ENCODE results near the gene CYB5B. TPM values are rescaled to one million over a fixed set of nuclear protein-coding genes. Genes with fewer than 3 reads are reported as not detected.

The CYB5B gene
- total and polyA plus RNA-seq, 2 experiments from 2014 or later, result 27.9 to 149 TPM

GRCh38 chr16:69467531-69468204 is 43.2 kb downstream of the CYB5B start:
- TF ChIP-seq, protein P1, sequence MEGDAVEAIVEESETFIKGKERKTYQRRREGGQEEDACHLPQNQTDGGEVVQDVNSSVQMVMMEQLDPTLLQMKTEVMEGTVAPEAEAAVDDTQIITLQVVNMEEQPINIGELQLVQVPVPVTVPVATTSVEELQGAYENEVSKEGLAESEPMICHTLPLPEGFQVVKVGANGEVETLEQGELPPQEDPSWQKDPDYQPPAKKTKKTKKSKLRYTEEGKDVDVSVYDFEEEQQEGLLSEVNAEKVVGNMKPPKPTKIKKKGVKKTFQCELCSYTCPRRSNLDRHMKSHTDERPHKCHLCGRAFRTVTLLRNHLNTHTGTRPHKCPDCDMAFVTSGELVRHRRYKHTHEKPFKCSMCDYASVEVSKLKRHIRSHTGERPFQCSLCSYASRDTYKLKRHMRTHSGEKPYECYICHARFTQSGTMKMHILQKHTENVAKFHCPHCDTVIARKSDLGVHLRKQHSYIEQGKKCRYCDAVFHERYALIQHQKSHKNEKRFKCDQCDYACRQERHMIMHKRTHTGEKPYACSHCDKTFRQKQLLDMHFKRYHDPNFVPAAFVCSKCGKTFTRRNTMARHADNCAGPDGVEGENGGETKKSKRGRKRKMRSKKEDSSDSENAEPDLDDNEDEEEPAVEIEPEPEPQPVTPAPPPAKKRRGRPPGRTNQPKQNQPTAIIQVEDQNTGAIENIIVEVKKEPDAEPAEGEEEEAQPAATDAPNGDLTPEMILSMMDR (IDR thresholded peaks at IDR 0.05; ENCODE audit: low read depth, low read length), result no peak
- DNase-seq (ENCODE audit: low read depth in 1 of 2, low spot score in 1 of 2), result no peak
- no peaks in the 10 kb centered on the region for H3K27me3 ChIP-seq
- no peaks in the 10 kb centered on the region for H3K4me1 ChIP-seq (ENCODE audit: low read depth)
- peaks cover under 1% of the 10 kb centered on the region for H3K36me3 ChIP-seq
- H3K4me3 ChIP-seq, result no peak overlapping the region
- H3K9me3 ChIP-seq (ENCODE audit: low read depth), result no peaks in the 10 kb centered on the region
- H3K27ac ChIP-seq, result no peak overlapping the region

DNA sequence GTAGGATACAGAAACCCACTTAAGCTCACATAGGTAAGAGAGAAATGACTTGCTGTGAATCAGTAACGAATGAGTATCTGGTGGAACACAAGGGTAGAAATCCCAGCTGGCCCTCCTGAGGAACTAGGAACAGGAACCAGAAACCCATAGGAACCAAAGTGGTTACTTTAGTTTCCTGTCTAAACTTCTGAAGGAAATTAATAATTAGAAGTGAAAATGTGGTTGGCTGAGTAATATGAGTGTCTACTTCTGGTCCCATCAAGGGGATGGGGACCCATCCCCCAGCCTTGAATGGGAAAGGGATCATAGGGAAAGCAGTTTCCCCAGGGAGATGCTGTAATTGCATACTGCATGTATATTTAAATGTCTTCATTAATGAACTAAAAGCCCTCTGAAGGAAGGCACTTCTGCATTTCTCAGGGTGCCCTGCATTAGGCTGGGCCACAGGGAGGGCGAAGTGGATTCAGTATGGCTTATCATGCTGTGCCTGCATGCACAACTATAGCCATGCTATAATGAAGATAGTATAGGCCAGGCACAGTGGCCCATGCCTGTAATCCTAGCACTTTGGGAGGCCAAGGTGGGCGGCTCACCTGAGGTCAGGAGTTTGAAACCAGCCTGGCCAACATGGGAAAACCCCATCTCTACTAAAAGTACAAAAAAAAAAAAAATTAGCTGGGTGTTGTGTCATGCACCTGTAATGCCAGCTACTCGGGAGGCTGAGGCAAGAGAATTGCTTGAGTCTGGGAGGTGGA is 45.6 kb downstream of the CYB5B start:
- H3K27me3 ChIP-seq, result no peaks in the 10 kb centered on the region
- H3K27ac ChIP-seq, result no peak overlapping the region
- H3K36me3 ChIP-seq, result no peaks in the 10 kb centered on the region
- no peaks in the 10 kb centered on the region for H3K9me3 ChIP-seq (ENCODE audit: low read depth)
- TF ChIP-seq, protein P1 (IDR thresholded peaks at IDR 0.05; ENCODE audit: low read depth, low read length), result no peak
- H3K4me3 ChIP-seq, result no peak overlapping the region
- no peaks in the 10 kb centered on the region for H3K4me1 ChIP-seq (ENCODE audit: low read depth)
- DNase-seq (ENCODE audit: low read depth in 1 of 2, low spot score in 1 of 2), result no peak

DNA sequence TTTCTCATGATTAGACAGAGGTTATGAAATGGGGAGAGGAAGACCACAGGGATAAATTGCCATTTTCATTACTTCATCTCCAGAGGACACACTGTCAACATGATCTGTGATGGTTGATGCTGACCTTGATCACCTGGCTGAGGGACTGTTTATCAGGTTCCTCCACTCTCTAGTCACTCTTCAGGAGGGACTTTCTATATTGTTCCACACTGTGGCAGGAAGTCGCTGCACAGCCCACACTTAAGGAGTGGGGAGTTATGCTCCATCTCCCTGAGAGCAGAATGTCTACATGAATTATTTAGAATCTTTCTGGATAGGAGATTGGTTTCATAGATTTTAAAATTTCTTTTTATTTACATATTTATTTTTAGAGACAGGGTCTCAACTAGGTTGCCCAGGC is 46.7 kb downstream of the CYB5B start:
- H3K9me3 ChIP-seq (ENCODE audit: low read depth), result no peaks in the 10 kb centered on the region
- no peak overlapping the region for H3K27ac ChIP-seq
- no peaks in the 10 kb centered on the region for H3K4me1 ChIP-seq (ENCODE audit: low read depth)
- no peak overlapping the region for H3K4me3 ChIP-seq
- H3K36me3 ChIP-seq, result no peaks in the 10 kb centered on the region
- no peak for DNase-seq (ENCODE audit: low read depth in 1 of 2, low spot score in 1 of 2)
- TF ChIP-seq, protein P1 (IDR thresholded peaks at IDR 0.05; ENCODE audit: low read depth, low read length), result no peak
- no peaks in the 10 kb centered on the region for H3K27me3 ChIP-seq

DNA sequence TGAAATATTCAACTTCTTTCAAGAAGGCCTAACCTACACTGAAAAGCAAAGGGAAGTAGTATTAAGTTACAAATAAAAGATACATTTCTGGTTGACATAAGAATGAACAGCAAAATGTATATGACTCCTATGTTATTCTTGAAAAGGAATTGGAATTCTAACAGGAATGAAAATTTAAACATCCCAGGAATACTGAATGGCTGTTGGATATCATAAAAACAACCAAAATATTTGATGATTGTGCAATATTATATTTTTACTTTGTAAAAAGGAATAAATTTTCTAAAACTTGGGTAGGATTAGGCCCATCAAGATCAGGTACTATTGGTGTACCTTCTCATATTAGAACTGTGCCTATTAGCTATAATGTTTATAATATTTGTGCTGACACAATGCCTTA is 50.0 kb downstream of the CYB5B start:
- H3K36me3 ChIP-seq, result no peaks in the 10 kb centered on the region

DNA sequence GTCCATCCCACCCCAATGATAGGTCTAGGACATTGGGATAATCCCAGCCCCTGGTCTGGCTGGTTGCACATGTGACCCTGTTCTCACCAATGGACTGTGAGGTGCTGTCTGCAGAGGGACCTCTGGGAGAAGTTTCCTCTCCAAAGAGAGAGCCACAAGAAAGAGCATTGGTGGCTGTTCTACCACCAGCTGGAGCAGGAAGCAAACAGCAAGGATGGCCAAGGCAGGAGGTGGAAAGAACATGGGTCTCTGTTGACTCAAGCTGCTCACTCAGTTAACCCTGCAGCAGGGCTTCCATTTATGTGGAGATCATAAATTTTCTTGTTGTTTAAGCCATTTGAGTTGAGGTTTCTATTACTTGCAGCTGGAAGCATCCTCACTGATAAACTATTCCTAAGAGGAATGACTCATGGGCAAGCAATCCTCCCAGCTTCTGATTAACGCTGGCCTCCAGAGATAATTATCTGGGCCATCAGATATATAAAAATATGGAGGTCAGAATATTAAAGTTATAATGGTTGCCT is 52.6 kb downstream of the CYB5B start:
- H3K9me3 ChIP-seq (ENCODE audit: low read depth), result no peaks in the 10 kb centered on the region
- no peaks in the 10 kb centered on the region for H3K36me3 ChIP-seq
- H3K27ac ChIP-seq, result no peak overlapping the region
- H3K4me1 ChIP-seq (ENCODE audit: low read depth), result no peaks in the 10 kb centered on the region
- TF ChIP-seq, protein P1 (IDR thresholded peaks at IDR 0.05; ENCODE audit: low read depth, low read length), result no peak
- H3K4me3 ChIP-seq, result no peak overlapping the region
- DNase-seq (ENCODE audit: low read depth in 1 of 2, low spot score in 1 of 2), result peak in 1 of 2 donors; percentile 67
- no peaks in the 10 kb centered on the region for H3K27me3 ChIP-seq

More for the DNA sequence above, 50.0 kb downstream of the CYB5B start:
- no peak overlapping the region for H3K27ac ChIP-seq
- TF ChIP-seq, protein P1 (IDR thresholded peaks at IDR 0.05; ENCODE audit: low read depth, low read length), result no peak
- H3K27me3 ChIP-seq, result no peaks in the 10 kb centered on the region
- no peaks in the 10 kb centered on the region for H3K4me1 ChIP-seq (ENCODE audit: low read depth)
- H3K4me3 ChIP-seq, result no peak overlapping the region
- H3K9me3 ChIP-seq (ENCODE audit: low read depth), result no peaks in the 10 kb centered on the region
- DNase-seq (ENCODE audit: low read depth in 1 of 2, low spot score in 1 of 2), result no peak

Measured in cardiac muscle cell (in vitro differentiated cells and primary cell).